ENCODE data around the gene BMPR1B.

DNA sequence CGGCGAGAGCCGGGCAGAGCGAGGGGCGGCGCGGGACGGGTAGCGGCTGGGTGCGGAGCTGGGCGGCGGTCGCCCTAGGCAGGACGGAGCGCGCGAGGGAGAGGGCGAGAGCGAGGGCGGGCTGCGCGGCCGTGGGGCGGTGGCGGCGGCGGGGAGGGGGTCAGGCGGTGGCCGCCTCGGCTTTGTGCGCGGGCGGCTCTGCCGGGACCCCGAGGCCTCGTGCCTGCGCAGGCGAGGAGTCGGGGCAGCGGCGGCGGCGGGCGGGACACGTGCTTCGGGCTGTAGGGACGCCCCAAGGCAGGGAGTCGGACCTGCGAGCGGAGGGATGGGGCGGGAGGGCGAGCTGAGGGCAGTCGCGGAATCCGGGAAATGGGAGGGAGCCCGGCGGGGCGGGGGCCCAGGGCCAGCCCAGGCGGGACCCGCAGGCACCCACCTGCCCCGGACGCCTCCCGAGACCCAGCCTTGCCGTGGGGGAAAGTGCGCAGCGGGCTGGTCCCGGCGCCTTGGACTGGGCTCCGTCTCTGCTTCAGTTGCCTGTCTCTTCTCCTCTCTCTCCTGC, 465 bp downstream of the BMPR1B start:
- TF ChIP-seq, protein P1, sequence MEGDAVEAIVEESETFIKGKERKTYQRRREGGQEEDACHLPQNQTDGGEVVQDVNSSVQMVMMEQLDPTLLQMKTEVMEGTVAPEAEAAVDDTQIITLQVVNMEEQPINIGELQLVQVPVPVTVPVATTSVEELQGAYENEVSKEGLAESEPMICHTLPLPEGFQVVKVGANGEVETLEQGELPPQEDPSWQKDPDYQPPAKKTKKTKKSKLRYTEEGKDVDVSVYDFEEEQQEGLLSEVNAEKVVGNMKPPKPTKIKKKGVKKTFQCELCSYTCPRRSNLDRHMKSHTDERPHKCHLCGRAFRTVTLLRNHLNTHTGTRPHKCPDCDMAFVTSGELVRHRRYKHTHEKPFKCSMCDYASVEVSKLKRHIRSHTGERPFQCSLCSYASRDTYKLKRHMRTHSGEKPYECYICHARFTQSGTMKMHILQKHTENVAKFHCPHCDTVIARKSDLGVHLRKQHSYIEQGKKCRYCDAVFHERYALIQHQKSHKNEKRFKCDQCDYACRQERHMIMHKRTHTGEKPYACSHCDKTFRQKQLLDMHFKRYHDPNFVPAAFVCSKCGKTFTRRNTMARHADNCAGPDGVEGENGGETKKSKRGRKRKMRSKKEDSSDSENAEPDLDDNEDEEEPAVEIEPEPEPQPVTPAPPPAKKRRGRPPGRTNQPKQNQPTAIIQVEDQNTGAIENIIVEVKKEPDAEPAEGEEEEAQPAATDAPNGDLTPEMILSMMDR (IDR thresholded peaks at IDR 0.05; ENCODE audit: borderline replicate concordance, extremely low read depth, low read length, poor library complexity, severe bottlenecking) = no peak
- peak; percentile 38 for TF ChIP-seq EZH2 (IDR thresholded peaks at IDR 0.05; ENCODE audit: borderline replicate concordance, low read depth, low read length, severe bottlenecking)

Data from DND-41 (cell line).